CD4-positive, alpha-beta T cell (primary cell): ENCODE results near the gene PDF. TPM values are rescaled to one million over a fixed set of nuclear protein-coding genes. Genes with fewer than 3 reads are reported as not detected.

Experiments
- ATAC-seq: fragments of 200-7000 bp; cut with Tn5 transposase; one replicate; pipeline ENCODE4 v1.10.0; 2022; ENCODE audit warnings: mild to moderate bottlenecking; ENCODE audit not compliant: poor library complexity
- CTCF ChIA-PET: fragments of 350-600 bp; sonication (Branson Sonifier 250); formaldehyde crosslinking; loops from one replicate; lab custom pipeline; 2021; ENCODE audit warnings: antibody characterized with exemption, inconsistent platforms; lab: Charles Lee
- POLR2A ChIA-PET: fragments of 350-600 bp; sonication (Branson Sonifier 250); formaldehyde crosslinking; loops from one replicate; lab custom pipeline; 2021; ENCODE audit warnings: antibody characterized with exemption, inconsistent platforms; lab: Charles Lee
- DNase-seq, 14 experiments: peaks; one replicate each; pipeline ENCODE4 v3.0.0-alpha.2; 2013 to 2020; ENCODE audit warnings: mixed read lengths in 2 of 14
- H3K27ac ChIP-seq, 2 donors: one replicate each; pipeline versions ENCODE4 v1.5.1 to v1.7.0; 2013; ENCODE audit warnings: low read length in 2 of 2, low read depth in 1 of 2, mild to moderate bottlenecking in 1 of 2
- H3K27me3 ChIP-seq, 2 experiments: 1 replicate in 1 of 2; 2 replicates in 1 of 2; pipeline versions ENCODE4 v1.6.1 to v1.7.0; 2013; ENCODE audit warnings: low read length in 2 of 2, control low read depth in 1 of 2, mild to moderate bottlenecking in 1 of 2, moderate library complexity in 1 of 2; ENCODE audit not compliant: insufficient read depth in 2 of 2, control insufficient read depth in 1 of 2
- H3K36me3 ChIP-seq: one replicate; pipeline ENCODE4 v1.6.1; 2013; ENCODE audit warnings: low read length, control low read depth; ENCODE audit not compliant: insufficient read depth
- H3K4me1 ChIP-seq: one replicate; pipeline ENCODE4 v1.6.1; 2013; ENCODE audit warnings: low read length, control low read depth; ENCODE audit not compliant: insufficient read depth
- H3K4me3 ChIP-seq: one replicate; pipeline ENCODE4 v1.5.1; 2013; ENCODE audit warnings: mild to moderate bottlenecking, low read length, moderate library complexity
- H3K9me3 ChIP-seq, 2 experiments: 1 replicate in 1 of 2; 2 replicates in 1 of 2; pipeline versions ENCODE4 v1.6.1 to v1.7.0; 2013; ENCODE audit warnings: low read length in 2 of 2, mild to moderate bottlenecking in 2 of 2, control low read depth in 1 of 2, moderate library complexity in 1 of 2; ENCODE audit not compliant: control insufficient read depth in 1 of 2, insufficient read depth in 1 of 2
- H3K27ac Mint-ChIP-seq: one replicate; pipeline ENCODE4 v1.8.0; 2020; ENCODE audit warnings: mixed read lengths
- H3K27me3 Mint-ChIP-seq: one replicate; pipeline ENCODE4 v1.8.0; 2021; ENCODE audit warnings: mixed read lengths
- H3K36me3 Mint-ChIP-seq: one replicate; pipeline ENCODE4 v1.8.0; 2021; ENCODE audit warnings: low read depth, mixed read lengths
- H3K4me1 Mint-ChIP-seq: one replicate; pipeline ENCODE4 v1.8.0; 2021; ENCODE audit warnings: low read depth, mixed read lengths
- H3K4me3 Mint-ChIP-seq: one replicate; pipeline ENCODE4 v1.8.0; 2020; ENCODE audit warnings: mild to moderate bottlenecking, mixed read lengths
- H3K9me3 Mint-ChIP-seq: one replicate; pipeline ENCODE4 v1.8.0; 2020; ENCODE audit warnings: mixed read lengths
- intact Hi-C, 2 experiments: fragments of 100-400 bp; cut with DNase I in 1 of 2; cut with micrococcal nuclease in 1 of 2; formaldehyde crosslinking; loops; one replicate each; pipeline versions ENCODE4 v1.15.1 to v1.9.0; 2023 to 2025; cut with DNase I, micrococcal nuclease
- total RNA-seq, 174 experiments: library from RNA in 2 of 174; stranded (reverse) in 2 of 174; gene quantifications; one replicate each; pipeline ENCODE4 v1.2.3 and lab custom pipeline; 2021 to 2026
- TF ChIP-seq, protein P1 (sequence below): fragments of 200-600 bp; IDR thresholded peaks from one replicate; pipeline ENCODE4 v1.8.0; 2022; ENCODE audit warnings: antibody characterized with exemption, mild to moderate bottlenecking

PDF gene
- total RNA-seq, 2 experiments from 2014 or later: 2.8 to 2.9 TPM

DNA sequence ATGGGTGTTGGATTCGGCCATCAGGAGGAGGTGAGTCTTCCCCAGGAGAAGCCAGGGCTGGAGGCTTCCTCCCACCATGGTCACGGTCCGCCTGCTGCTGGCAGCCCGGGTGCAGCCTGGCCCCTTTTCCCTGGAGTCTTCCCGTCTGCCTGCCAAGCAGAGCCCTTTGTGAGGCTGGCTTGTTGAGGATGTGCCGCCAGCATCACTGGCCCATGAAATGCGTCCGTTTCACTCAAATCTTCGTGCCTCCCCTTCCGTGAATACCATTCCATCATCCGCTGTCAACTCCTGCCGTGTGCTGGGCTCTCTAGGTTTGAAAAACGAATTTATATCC lies 9.7 kb downstream of the PDF start:
- Mint-ChIP-seq H3K4me1 (peaks cover 1% of the 10 kb centered on the region), H3K27me3 (no peaks in the 10 kb centered on the region), H3K9me3 (no peaks in the 10 kb centered on the region), H3K4me3 (no peak overlapping the region), H3K27ac (no peak overlapping the region), H3K36me3 (peaks cover 81% of the 10 kb centered on the region)
- DNase-seq (no peak), ATAC-seq (no peak)
- no peak overlapping the region for H3K4me3 ChIP-seq
- H3K9me3 ChIP-seq: no peaks in the 10 kb centered on the region
- H3K36me3 ChIP-seq: peaks cover 92% of the 10 kb centered on the region
- H3K4me1 ChIP-seq: peaks cover 1% of the 10 kb centered on the region
- TF ChIP-seq, protein P1, sequence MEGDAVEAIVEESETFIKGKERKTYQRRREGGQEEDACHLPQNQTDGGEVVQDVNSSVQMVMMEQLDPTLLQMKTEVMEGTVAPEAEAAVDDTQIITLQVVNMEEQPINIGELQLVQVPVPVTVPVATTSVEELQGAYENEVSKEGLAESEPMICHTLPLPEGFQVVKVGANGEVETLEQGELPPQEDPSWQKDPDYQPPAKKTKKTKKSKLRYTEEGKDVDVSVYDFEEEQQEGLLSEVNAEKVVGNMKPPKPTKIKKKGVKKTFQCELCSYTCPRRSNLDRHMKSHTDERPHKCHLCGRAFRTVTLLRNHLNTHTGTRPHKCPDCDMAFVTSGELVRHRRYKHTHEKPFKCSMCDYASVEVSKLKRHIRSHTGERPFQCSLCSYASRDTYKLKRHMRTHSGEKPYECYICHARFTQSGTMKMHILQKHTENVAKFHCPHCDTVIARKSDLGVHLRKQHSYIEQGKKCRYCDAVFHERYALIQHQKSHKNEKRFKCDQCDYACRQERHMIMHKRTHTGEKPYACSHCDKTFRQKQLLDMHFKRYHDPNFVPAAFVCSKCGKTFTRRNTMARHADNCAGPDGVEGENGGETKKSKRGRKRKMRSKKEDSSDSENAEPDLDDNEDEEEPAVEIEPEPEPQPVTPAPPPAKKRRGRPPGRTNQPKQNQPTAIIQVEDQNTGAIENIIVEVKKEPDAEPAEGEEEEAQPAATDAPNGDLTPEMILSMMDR: no peak
- ChIA-PET POLR2A (no interaction called here), CTCF (no interaction called here)
- H3K27me3 ChIP-seq: no peaks in the 10 kb centered on the region
- intact Hi-C loops: no loop called here
- no peak overlapping the region for H3K27ac ChIP-seq

DNA sequence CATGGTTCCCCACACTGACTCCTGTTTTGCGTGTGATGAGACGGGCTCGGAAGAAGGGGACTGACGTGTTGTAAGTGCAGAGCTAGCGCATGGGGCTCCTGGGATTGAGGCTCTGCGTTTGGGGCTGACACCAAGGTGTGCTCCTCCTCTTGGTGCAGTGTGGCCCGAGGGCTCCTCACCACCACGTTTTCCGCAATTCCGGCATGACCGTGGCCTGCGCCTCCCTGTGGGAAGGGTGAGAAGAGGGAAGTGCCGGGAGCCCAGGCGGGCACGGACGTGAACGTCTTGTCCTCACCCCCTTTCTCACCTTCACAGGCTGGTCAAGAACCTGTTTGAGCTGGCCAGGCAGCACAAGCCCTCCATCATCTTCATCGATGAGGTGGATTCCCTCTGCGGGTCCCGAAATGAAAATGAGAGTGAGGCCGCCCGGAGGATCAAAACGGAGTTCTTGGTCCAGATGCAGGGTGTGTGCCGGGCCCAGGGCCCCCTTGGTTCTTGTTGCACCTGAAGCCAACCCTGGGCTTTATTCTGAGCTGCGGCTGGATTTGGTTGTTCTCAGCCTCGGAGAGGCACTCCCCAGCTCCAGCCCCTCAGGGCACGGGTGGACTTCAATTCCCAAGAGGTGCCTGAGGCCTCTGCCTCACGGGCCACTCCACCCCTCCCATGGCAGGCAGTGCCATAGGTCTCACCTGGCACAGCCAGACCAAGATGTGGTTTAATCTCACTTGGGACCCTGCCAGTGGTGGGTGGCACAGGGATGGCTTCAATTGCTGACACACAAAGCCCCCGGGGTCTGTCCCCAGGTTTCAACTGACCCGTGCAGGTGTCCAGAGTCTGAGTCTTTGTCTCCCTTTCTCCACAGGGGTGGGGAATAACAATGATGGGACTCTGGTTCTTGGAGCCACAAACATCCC lies 10.3 kb downstream of the PDF start:
- Mint-ChIP-seq H3K36me3 (peaks cover 78% of the 10 kb centered on the region), H3K4me1 (no peaks in the 10 kb centered on the region), H3K9me3 (no peaks in the 10 kb centered on the region), H3K27me3 (no peaks in the 10 kb centered on the region), H3K27ac (no peak overlapping the region), H3K4me3 (no peak overlapping the region)
- ATAC-seq (no peak), DNase-seq (no peak)
- ChIA-PET POLR2A (no interaction called here), CTCF (no interaction called here)
- Histone ChIP-seq H3K27me3 (no peaks in the 10 kb centered on the region), H3K4me1 (no peaks in the 10 kb centered on the region), H3K9me3 (no peaks in the 10 kb centered on the region), H3K4me3 (no peak overlapping the region), H3K36me3 (peaks cover 95% of the 10 kb centered on the region), H3K27ac (no peak overlapping the region)
- intact Hi-C loops: no loop called here
- TF ChIP-seq, protein P1: no peak

DNA sequence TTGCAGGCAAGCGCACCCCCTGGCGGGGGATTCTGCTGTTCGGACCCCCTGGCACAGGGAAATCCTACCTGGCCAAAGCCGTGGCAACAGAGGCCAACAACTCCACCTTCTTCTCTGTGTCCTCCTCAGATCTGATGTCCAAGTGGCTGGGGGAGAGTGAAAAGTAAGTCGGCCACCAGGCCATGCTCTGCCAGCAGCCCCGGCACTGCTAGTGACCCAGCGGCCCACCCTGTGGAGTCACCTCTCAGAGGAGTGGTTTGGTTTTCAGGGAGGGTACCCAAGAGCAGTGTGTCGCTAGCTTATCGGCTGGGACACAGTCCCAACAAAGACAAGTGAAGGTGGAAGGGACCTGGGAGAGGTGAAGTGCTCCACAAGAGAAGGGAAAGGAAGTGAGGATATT lies 11.0 kb downstream of the PDF start:
- H3K27ac ChIP-seq: no peak overlapping the region
- intact Hi-C loops: no loop called here
- peaks cover 94% of the 10 kb centered on the region for H3K36me3 ChIP-seq
- no peaks in the 10 kb centered on the region for H3K9me3 Mint-ChIP-seq
- TF ChIP-seq, protein P1: no peak
- H3K4me1 ChIP-seq: peaks cover 4% of the 10 kb centered on the region
- ATAC-seq (no peak), DNase-seq (no peak)
- no peaks in the 10 kb centered on the region for H3K27me3 ChIP-seq
- peaks cover 76% of the 10 kb centered on the region for H3K36me3 Mint-ChIP-seq
- no peak overlapping the region for H3K27ac Mint-ChIP-seq
- no peak overlapping the region for H3K4me3 Mint-ChIP-seq
- no peaks in the 10 kb centered on the region for H3K27me3 Mint-ChIP-seq
- no peak overlapping the region for H3K4me3 ChIP-seq
- POLR2A ChIA-PET: no interaction called here
- H3K9me3 ChIP-seq: no peaks in the 10 kb centered on the region
- H3K4me1 Mint-ChIP-seq: peaks cover 4% of the 10 kb centered on the region
- CTCF ChIA-PET: no interaction called here
